ENCODE measurements around the gene LCN15.

- TF ChIP-seq CTCF (IDR thresholded peaks at IDR 0.05; ENCODE audit: poor library complexity, severe bottlenecking) (no peak), EP300 (conservative IDR thresholded peaks at IDR 0.05; ENCODE audit: poor library complexity, severe bottlenecking) (no peak), POLR2AphosphoS5 (IDR thresholded peaks at IDR 0.05) (no peak), TAF1 (IDR thresholded peaks at IDR 0.05; ENCODE audit: low read depth) (no peak), REST (IDR thresholded peaks at IDR 0.05; ENCODE audit: borderline replicate concordance) (no peak), SMC3 (conservative IDR thresholded peaks at IDR 0.05; ENCODE audit: poor library complexity) (no peak), EZH2 (IDR thresholded peaks at IDR 0.05; ENCODE audit: borderline replicate concordance, insufficient read depth, low read length, poor library complexity, severe bottlenecking) (no peak), RAD21 (conservative IDR thresholded peaks at IDR 0.05) (no peak), MXI1 (conservative IDR thresholded peaks at IDR 0.05; ENCODE audit: poor library complexity, severe bottlenecking) (no peak)
These were observed 7.0 kb downstream of the LCN15 start for GRCh38 chr9:136757328-136757727.
